DND-41 (cell line): ENCODE results near the gene CIAO1.

ENCODE experiments used
- CTCF ChIP-seq: IDR thresholded peaks from 2 replicates; pipeline ENCODE4 v1.5.1; 2012; ENCODE audit warnings: borderline replicate concordance, low read length, moderate library complexity, mild to moderate bottlenecking; ENCODE audit not compliant: poor library complexity, severe bottlenecking; ENCODE audit errors: extremely low read depth
- EZH2 ChIP-seq: IDR thresholded peaks from 3 replicates; pipeline ENCODE4 v1.6.1; 2012; ENCODE audit warnings: borderline replicate concordance, low read depth, mild to moderate bottlenecking, moderate library complexity, low read length, inconsistent platforms; ENCODE audit not compliant: severe bottlenecking

GRCh38 chr2:96250188-96250587, 15.8 kb upstream of the CIAO1 start:
- TF ChIP-seq CTCF (no peak), EZH2 (no peak)
